ENCODE results near the gene GNAO1.

DNA sequence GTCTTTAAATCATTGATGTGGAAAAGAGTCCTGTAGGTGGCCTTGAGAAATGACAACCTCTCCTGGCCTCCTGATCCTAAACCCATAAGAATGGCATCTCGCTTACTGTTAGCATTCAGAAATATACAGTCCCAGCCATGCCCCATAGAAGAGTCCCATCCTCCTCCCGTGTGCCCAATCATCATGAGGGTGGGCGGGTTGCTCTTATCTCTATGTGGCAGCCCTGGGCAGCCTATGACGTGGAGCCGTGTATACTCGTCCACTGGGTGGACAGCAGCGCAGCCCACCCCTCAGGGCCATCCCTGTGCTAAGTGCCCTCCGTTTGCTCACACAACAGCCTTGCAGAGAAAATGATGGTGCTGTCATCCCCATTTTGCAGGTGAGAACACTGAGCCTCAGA lies 128.8 kb downstream of the GNAO1 start:
- TF ChIP-seq CTCF (conservative IDR thresholded peaks at IDR 0.05 in 1 of 2, IDR thresholded peaks at IDR 0.05 in 1 of 2; ENCODE audit: extremely low read depth in 1 of 2, insufficient read depth in 1 of 2, low read depth in 1 of 2, low read length in 2 of 2) (no peak), EZH2 (IDR thresholded peaks at IDR 0.05; ENCODE audit: borderline replicate concordance, low read length) (no peak)
